ENCODE data around the gene BSCL2.
"Not testable (repeated sequence)": the region's sequence is repeated elsewhere in the genome, so short reads cannot be mapped to it uniquely, and the experiment has no call there.

Gene BSCL2

DNA sequence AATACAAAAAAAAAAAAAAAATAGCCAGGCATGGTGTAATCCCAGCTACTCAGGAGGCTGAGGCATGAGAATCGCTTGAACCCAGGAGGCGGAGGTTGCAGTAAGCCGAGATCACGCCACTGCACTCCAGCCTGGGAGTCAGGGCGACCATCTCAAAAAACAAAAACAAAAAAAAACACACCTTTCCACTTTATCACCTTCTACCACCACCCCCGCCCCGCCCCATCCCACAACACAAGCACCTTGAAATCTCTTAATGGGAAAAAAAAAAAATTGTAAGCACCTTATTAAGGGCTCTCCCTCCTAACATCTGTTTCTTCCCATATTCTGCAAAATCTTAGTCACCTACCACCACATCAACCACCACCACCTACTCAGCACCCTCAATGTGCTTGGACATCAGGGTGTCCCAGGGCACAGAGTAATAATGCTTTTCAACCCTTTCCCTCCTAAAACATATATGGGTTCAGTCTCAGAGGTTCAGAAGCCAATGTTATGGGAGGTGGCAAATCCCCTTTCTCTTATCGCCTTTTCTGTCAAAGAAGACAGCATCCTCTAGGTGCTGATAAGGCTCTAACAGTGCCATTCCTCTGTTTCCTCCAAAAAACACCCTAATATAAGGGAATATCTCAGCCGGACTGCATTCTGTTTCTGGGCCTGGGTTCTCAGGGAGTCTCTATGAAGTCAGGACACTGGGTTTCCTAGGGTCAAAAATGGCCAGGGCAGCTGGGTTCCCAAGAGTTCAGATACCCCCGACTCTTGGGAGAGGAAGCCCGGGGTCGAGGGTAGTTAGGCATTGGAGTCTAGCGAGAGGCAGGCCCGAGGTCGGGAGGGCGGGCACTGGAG lies 54.8 kb downstream of the BSCL2 start:
- no peak for DNase-seq

DNA sequence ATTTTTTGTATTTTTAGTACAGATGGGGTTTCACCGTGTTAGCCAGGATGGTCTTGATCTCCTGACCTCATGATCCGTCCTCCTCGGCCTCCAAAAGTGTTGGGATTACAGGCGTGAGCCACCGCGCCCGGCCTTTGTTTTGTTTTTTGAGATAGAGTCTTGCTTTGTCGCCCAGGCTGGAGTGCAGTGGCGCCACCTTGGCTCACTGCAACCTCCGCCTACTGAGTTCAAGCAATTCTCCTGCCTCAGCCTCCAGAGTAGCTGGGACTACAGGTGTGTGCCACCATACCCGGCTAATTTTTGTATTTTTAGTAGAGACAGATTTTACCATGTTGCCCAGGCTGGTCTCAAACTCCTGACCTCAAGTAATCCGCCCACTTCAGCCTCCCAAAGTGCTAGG lies 56.9 kb downstream of the BSCL2 start:
- DNase-seq = not testable (repeated sequence)

DNA sequence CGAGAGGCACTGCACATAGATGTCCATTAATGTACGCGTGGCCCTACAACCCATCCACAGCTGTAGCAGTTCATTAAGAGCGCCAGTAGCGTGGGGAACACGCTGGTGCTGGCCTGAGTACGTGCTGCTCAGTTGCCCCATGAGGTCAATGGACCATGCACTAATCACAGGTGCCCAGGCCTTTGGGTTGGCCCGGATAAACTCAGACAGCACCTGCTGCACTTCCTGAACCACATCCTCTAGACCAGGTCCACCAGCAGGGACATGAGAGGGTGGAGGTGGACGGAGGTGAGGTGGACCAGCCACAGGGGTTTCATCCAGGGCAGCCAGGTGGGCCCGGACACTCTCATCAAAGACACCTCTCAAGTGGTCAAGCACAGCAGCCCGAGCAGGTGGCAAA lies 57.7 kb downstream of the BSCL2 start:
- no peak for DNase-seq

DNA sequence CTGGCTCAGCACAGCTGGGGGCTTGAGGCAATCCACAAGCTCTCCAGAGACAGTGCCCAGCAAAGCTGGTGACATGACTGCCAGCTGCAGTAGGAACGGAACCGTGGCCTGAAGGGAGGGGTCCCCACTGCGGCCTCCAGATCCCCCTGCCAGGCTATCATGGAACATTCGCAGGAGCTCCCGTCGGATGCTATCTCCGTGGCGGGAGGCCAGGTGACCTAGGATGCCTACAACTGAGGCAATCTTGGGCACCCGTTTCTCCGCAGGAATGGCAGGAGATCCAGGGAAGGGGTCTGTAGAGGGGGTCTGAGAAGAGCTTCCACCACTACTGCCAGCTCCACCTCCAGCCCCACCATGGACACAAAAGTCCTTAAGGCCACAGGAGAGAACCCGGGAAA lies 58.3 kb downstream of the BSCL2 start:
- DNase-seq = no peak

DNA sequence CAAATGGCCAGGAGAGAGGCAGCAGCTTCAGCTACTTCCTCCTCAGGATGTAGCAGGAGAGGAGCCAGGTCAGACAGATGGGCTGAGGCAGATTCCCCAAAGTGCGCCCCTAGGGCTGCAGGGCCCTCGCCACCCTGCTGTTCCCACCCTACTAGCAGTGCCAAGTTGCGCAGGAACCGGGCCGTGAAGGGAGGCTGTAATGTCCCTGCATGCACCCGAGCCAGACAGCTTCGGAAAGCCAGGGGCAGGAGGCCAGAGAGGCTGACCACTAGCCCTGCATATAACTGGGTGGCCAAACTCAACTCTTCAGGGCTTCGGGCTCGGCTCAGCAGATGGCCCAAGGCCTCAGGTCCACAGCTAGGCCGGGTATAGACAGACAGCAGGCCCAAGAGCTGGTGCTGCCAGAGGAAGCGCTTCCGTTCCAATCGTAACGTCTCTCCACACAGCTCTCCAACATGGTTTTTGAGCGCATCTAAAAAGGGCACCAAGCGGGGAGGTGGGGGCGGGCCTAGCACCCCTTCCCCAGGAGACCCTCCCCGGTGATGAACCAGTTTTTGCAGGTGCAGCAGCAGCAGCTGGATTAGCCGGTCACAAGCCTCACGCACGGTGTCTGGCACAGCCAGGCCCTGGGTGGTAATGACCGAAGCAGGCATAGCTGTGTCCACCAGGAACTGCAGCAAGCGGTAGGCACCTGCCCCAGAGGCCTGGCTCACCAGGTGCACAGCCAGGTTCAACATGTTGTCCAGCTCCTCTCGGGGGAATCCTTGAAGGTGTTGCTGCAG lies 58.8 kb downstream of the BSCL2 start:
- no peak for DNase-seq

DNA sequence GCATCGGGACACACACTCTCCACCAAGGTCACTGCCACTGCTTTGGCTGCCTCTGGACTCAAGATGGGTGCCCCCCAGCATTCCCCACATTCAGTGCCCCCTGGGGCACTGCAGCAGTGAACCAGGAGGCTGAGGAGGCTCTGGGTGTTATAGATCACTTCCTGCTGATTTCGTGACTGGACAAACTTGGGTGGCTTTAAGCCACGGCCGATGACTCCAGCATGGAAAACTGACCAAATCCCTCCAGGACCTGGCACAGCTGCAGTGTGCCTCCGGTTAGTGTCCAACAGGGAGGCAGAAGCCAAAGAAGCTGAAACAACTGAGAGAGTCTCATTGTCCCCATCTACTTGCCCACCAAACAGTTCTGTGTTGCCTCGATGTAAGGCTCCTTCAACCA lies 59.6 kb downstream of the BSCL2 start:
- DNase-seq = no peak

DNA sequence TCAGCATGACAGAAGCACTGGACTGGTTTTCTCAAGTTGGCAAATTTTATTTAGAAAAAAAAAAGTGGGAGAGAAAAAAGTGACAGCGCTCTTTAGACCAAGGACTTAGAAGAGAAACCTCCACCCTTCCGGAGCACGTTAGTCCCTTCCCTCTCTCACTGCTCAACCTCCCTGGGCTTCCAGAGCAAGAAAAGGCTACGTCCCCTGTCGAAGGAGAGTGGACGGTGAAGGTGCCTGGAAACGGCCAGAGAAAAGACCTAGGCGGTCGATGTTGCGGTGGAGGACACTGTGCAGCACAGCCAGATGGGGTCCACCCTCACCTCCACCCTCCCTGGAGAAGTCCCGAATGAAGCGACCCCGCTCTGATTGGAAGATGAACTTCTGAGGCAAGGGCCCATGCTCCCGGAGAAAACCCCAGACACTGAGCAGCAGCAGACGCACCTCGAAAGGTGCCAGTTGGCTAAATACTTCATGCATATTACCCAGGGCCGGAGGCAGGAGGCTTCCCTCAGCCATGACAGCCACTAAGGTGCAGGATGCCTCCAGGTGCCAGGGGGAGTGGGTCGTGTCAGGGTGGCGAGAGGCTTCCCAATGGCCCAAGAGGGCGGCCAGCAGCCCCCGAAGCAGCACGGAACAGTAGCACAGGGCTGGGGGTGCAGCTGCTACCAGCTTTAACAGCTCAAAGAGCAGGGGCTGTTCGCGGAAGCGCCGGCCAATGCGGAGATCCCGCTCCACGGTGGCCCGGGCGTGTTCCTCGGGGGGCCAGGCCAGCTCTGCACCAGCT lies 60.2 kb downstream of the BSCL2 start:
- DNase-seq = no peak

DNA sequence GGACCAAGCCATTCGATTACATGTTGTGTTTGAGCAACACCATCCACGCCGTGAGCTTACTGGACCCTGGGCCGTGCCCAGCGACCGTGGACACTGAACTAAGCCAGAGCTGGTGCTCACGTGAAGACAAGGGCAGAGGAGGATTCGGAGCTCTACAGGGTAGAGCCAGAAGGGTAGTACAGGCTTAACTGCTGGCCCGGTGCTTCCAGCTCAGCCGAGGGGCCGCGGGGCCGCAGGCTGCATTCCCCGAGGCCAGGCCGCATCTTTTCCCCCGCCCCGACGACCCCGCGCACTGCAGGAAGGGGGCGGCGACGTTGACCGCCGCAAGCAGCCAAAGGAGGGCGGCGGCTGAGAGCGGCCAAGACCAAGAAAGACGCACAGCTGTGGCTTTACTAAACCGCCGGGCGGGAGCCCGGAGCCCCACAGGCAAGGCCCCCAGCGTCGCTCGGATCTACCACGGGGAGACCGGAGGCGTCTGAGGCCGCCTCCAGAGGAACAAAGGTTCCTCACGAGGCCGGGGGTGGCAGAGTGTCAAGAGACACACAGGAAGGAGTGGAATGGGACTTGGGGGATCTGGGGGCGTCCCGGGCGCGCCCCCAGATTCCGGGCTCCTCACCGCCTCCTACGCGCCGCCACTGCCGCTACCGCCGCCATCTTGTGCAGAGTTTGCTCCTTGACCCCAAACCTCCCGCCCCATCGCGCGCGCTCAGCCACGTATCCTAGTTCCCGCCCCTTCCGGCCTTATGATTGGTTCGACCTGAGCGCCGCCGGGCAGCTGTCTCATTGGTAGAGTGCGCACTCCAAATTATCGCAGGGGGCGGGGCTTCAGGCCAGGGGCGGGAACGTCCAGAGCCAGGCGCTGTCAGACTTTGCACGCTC lies 61.0 kb downstream of the BSCL2 start, which contains the start of gene GANAB:
Gene GANAB, minus strand, starts transcription at position 668 of the 879 bp plus-strand sequence. Its CDS starts 14 bp downstream, at position 654.
- DNase-seq = peak; percentile 99

DNA sequence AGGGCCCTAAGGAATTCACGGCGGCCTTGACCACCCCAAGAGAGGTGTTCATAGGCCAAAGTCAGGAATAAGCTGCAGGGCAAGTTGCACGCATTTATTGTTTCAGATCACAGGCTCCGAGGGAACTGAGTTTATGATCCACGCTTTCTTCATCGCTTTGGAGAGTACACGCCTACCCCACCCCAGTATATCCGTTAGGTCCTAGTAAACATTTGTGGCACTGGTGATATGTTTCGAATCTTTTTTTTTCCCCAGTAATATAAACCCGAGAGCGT lies 61.6 kb downstream of the BSCL2 start:
- peak; percentile 13 for DNase-seq

DNA sequence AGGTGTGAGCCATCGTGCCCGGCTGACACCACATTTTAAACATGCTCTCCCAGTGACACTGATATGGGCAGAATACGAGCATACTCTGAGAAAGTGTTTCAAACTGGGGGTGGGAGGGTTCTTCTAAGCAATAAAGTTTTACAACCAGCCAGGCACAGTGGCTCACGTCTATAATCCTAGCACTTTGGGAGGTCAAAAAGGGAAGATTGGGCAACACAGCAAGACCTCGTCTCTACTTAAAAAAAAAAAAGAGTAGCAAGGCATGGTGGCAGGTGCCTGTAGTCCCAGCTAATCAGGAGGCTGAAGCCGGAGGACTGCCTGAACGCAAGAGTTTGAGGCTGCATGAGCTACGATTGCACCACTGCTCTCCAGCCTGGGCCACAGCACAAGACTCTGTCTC lies 63.0 kb downstream of the BSCL2 start:
- no peak for DNase-seq

Measured in NCI-H146 (cell line).